GM12878 (cell line): Measurements from ENCODE around the gene OSBPL10. TPM values are rescaled to one million over a fixed set of nuclear protein-coding genes. Genes with fewer than 3 reads are reported as not detected.

Source experiments
- ATAC-seq: fragments of 200-7000 bp; cut with Tn5 transposase; 3 replicates; pipeline ENCODE4 v1.9.1; 2020; ENCODE audit warnings: mild to moderate bottlenecking, moderate library complexity
- BruUV-seq: library from RNA; stranded (reverse); fragments of 400-500 nt; replicated peaks from 2 replicates; lab custom pipeline; 2021; lab: Mats Ljungman, UMichigan
- CTCF ChIA-PET: fragments of 300-600 bp; sonication (Branson Sonifier 250); formaldehyde crosslinking; extraction: SDS; loops from one replicate; lab custom pipeline; 2021; ENCODE audit warnings: inconsistent platforms; lab: Yijun Ruan, JAX
- POLR2A ChIA-PET: fragments of 350-600 bp; formaldehyde crosslinking; extraction: SDS; loops from one replicate; lab custom pipeline; 2021; ENCODE audit warnings: inconsistent platforms; lab: Charles Lee
- RAD21 ChIA-PET: fragments of 300-600 bp; sonication (Branson Sonifier 250); formaldehyde crosslinking; loops from one replicate; lab custom pipeline; 2023; ENCODE audit warnings: antibody characterized with exemption; ENCODE audit not compliant: unreplicated experiment; lab: Charles Lee
- SMC1A ChIA-PET: fragments of 300-600 bp; sonication (Branson Sonifier 250); formaldehyde crosslinking; loops from one replicate; lab custom pipeline; 2023; ENCODE audit not compliant: unreplicated experiment, uncharacterized antibody; lab: Charles Lee
- DNase-seq: peaks from one replicate; pipeline ENCODE4 v3.0.0-alpha.2; 2011; ENCODE audit warnings: low read depth, low spot score
- FAIRE-seq: peaks from 3 replicates; lab custom pipeline; 2011; peaks lifted over from hg19 to GRCh38; lab: Jason Lieb, UNC
- H2AFZ ChIP-seq: 2 replicates; pipeline ENCODE4 v1.6.0; 2011; ENCODE audit warnings: low read depth, low read length, control low read depth; ENCODE audit not compliant: control insufficient read depth
- H3K27ac ChIP-seq: 2 replicates; pipeline ENCODE4 v1.5.1; 2011; ENCODE audit warnings: control low read depth; ENCODE audit not compliant: control insufficient read depth, insufficient read depth
- H3K27me3 ChIP-seq, 2 experiments: replicated peaks in 1 of 2; 2 replicates each; pipeline versions ENCODE4 v1.6.0 to v1.6.1; 2011; ENCODE audit warnings: low read length in 1 of 2; ENCODE audit not compliant: control insufficient read depth in 2 of 2, insufficient read depth in 2 of 2
- H3K36me3 ChIP-seq, 2 experiments: 2 replicates each; pipeline ENCODE4 v1.5.1; 2011; ENCODE audit warnings: low read length in 1 of 2; ENCODE audit not compliant: control insufficient read depth in 2 of 2, insufficient read depth in 2 of 2
- H3K4me1 ChIP-seq: 2 replicates; pipeline ENCODE4 v1.6.1; 2011; ENCODE audit warnings: mild to moderate bottlenecking, low read length, moderate library complexity, mixed read lengths; ENCODE audit not compliant: control insufficient read depth, insufficient read depth
- H3K4me2 ChIP-seq: 2 replicates; pipeline ENCODE4 v1.6.0; 2011; ENCODE audit warnings: control low read depth; ENCODE audit not compliant: control insufficient read depth, insufficient read depth
- H3K4me3 ChIP-seq: fragments of 200-600 bp; sonication (generic); 2 replicates; pipeline ENCODE4 v1.5.1; 2016
- H3K79me2 ChIP-seq: 2 replicates; pipeline ENCODE4 v1.6.0; 2011; ENCODE audit warnings: low read length; ENCODE audit not compliant: control insufficient read depth, insufficient read depth
- H3K9ac ChIP-seq: 2 replicates; pipeline ENCODE4 v1.8.0; 2011; ENCODE audit warnings: low read length, control low read depth, mixed read lengths; ENCODE audit not compliant: control insufficient read depth, insufficient read depth
- H3K9me3 ChIP-seq: replicated peaks from 3 replicates; pipeline ENCODE4 v1.5.1; 2011; ENCODE audit warnings: mild to moderate bottlenecking, low read length; ENCODE audit not compliant: control insufficient read depth, insufficient read depth
- H4K20me1 ChIP-seq: 2 replicates; pipeline ENCODE4 v1.6.0; 2011; ENCODE audit not compliant: control insufficient read depth, insufficient read depth
- CBX5 ChIP-seq: sonication (generic); IDR thresholded peaks from 2 replicates; pipeline ENCODE4 v1.6.1; 2016; ENCODE audit warnings: low read depth, moderate library complexity, mild to moderate bottlenecking, inconsistent platforms
- EP300 ChIP-seq, 2 experiments: fragments of 150-350 bp in 1 of 2; IDR thresholded peaks; 2 replicates each; pipeline ENCODE4 v1.6.1; 2011 to 2012; ENCODE audit warnings: low read depth in 2 of 2, low read length in 2 of 2, borderline replicate concordance in 1 of 2, improper control_type of control experiment in 1 of 2, inconsistent platforms in 1 of 2; ENCODE audit not compliant: control insufficient read depth in 1 of 2
- EZH2 ChIP-seq: IDR thresholded peaks from 2 replicates; pipeline ENCODE4 v1.6.1; 2012; ENCODE audit warnings: low read depth, mild to moderate bottlenecking, control low read depth, inconsistent platforms, low read length, borderline replicate concordance; ENCODE audit not compliant: control insufficient read depth
- NR2C1 ChIP-seq: fragments of 450-650 bp; IDR thresholded peaks from 2 replicates; pipeline ENCODE4 v1.6.1; 2017; ENCODE audit warnings: antibody characterized with exemption, mild to moderate bottlenecking, moderate library complexity
- PAX5 ChIP-seq: IDR thresholded peaks from 2 replicates; pipeline ENCODE4 v1.6.1; 2011; ENCODE audit warnings: low read depth, low read length, borderline replicate concordance
- PAX8 ChIP-seq: fragments of 450-650 bp; IDR thresholded peaks from 2 replicates; pipeline ENCODE4 v1.6.1; 2017; ENCODE audit warnings: mild to moderate bottlenecking, moderate library complexity
- SIX5 ChIP-seq: IDR thresholded peaks from 2 replicates; pipeline ENCODE4 v1.6.1; 2011; ENCODE audit warnings: mild to moderate bottlenecking, low read depth, low read length, moderate library complexity; ENCODE audit not compliant: severe bottlenecking
- TBL1XR1 ChIP-seq: IDR thresholded peaks from 2 replicates; pipeline ENCODE4 v1.6.1; 2012; ENCODE audit warnings: low read depth, low read length, improper control_type of control experiment
- TCF7 ChIP-seq: IDR thresholded peaks from 2 replicates; pipeline ENCODE4 v1.6.1; 2014; ENCODE audit warnings: antibody characterized with exemption, borderline replicate concordance
- WRNIP1 ChIP-seq: IDR thresholded peaks from 2 replicates; pipeline ENCODE4 v1.6.1; 2011; ENCODE audit warnings: low read depth, low read length, improper control_type of control experiment, borderline replicate concordance
- WGBS: methylation state at CpG from one replicate; pipeline ENCODE4 v1.1.6; 2016; ENCODE audit warnings: low lambda C conversion rate; ENCODE audit not compliant: insufficient replicate concordance, insufficient coverage; ENCODE audit errors: missing lambda C conversion rate; 5-methylcytosine and 5-hydroxymethylcytosine counted together
- in situ Hi-C: fragments of 300-500 bp; cut with MboI; formaldehyde crosslinking; loops from 9 replicates; pipeline ENCODE4 v1.14.3; 2018; ENCODE audit warnings: mixed read lengths
- intact Hi-C: fragments of 100-400 bp; cut with micrococcal nuclease; formaldehyde crosslinking; loops from one replicate; pipeline ENCODE4 v1.14.2; 2022; ENCODE audit not compliant: unreplicated experiment
- polyA plus RNA-seq, 11 experiments: library from polyadenylated mRNA; depleted of rRNA in 4 of 11; unstranded in 6 of 11; stranded (reverse) in 5 of 11; fragments of >200 nt; fragmentation: Nextera tagmentation in 4 of 11; fragmentation: Illumina TruSeq in 1 of 11; extraction: Ambion mirVana in 4 of 11; extraction: Trizol in 1 of 11; gene quantifications; 1 replicate in 1 of 11; 2 replicates in 10 of 11; pipeline versions ENCODE4 v1.2.1 to v1.2.3, GENCODE V29; 2011 to 2016; ENCODE audit warnings: inconsistent platforms in 2 of 11, missing spikeins in 2 of 11, low read depth in 1 of 11
- total RNA-seq, 4 experiments: library from RNA; depleted of rRNA in 3 of 4; stranded (reverse); fragments of >200 nt in 3 of 4; fragmentation: Illumina TruSeq in 1 of 4; extraction: Trizol in 1 of 4; gene quantifications; 2 replicates each; pipeline versions ENCODE4 v1.2.1 to v1.2.3, GENCODE V29; 2013 to 2021

The OSBPL10 gene
- total and polyA plus RNA-seq, 10 of the 15 experiments (the other 5 are each of a cell fraction or from before 2014, with no cell fraction given), result 0.03 to 0.25 (median 0.09) TPM; not detected in 5

- Histone ChIP-seq H3K79me2 (no peaks in the 10 kb centered on the region), H2AFZ (no peak overlapping the region), H3K4me1 (no peaks in the 10 kb centered on the region), H3K4me3 (no peak overlapping the region), H3K9me3 (no peaks in the 10 kb centered on the region), H3K27me3 (no peaks in the 10 kb centered on the region; a peak in 1 of 4 replicates)
- WGBS, result 18% methylated on average over 8 of the region's 8 CpGs
- ChIA-PET SMC1A (interaction anchor here (1.3 to 1.4 kb wide), 4 partner anchors 228 to 998 kb away, joined by 3 to 11 read pairs (median 4); no protein-coding TSS in a partner anchor), POLR2A (no interaction called here), RAD21 (interaction anchor here (1.0 kb wide), 1 partner anchor 216 kb away, joined by 4 read pairs; no protein-coding TSS in a partner anchor)
- DNase-seq, result no peak
- FAIRE-seq, result no peak
- ATAC-seq, result no peak
- no peak for TF ChIP-seq EP300 (IDR thresholded peaks at IDR 0.05; ENCODE audit: borderline replicate concordance in 1 of 2, control insufficient read depth in 1 of 2, low read depth in 2 of 2, low read length in 2 of 2)
- no peak for TF ChIP-seq PAX5
- TF ChIP-seq WRNIP1, result no peak
- TF ChIP-seq CBX5, result no peak
- TF ChIP-seq PAX8, result no peak
- TF ChIP-seq TCF7, result no peak
- TF ChIP-seq EZH2, result no peak
- TF ChIP-seq SIX5, result no peak
- no peak for TF ChIP-seq NR2C1
- no peak for TF ChIP-seq TBL1XR1
- TF ChIP-seq, all 136 proteins: peak for 0
- Histone ChIP-seq H3K4me2 (no peak overlapping the region), H3K9ac (no peak overlapping the region), H4K20me1 (no peaks in the 10 kb centered on the region), H3K27ac (no peak overlapping the region), H3K36me3 (no peaks in the 10 kb centered on the region)
- intact Hi-C loops (loop anchor here (1.0 to 10.0 kb wide), 5 partner anchors 146 to 1000 kb away; partner anchors contain the start of gene STT3B), in situ Hi-C loops (no loop called here)
- BruUV-seq, result no TSS peak
- CTCF ChIA-PET, result interaction anchor here (0.7 to 1.4 kb wide), 6 partner anchors 10 to 999 kb away, joined by 3 to 21 read pairs (median 3); no protein-coding TSS in a partner anchor
These were observed 213.1 kb downstream of the OSBPL10 start for GRCh38 chr3:31767920-31768319.
